WTC11 (cell line): ENCODE data around the gene PHACTR3. TPM values are rescaled to one million over a fixed set of nuclear protein-coding genes. Genes with fewer than 3 reads are reported as not detected.

Experiments used
- ATAC-seq: fragments of 200-7000 bp; cut with Tn5 transposase; 2 replicates; pipeline ENCODE4 v1.10.0; 2021; ENCODE audit warnings: mild to moderate bottlenecking, moderate library complexity
- CTCF ChIA-PET: fragments of 300-600 bp; sonication (Branson Sonifier 250); formaldehyde crosslinking; loops from one replicate; lab custom pipeline; 2021; ENCODE audit warnings: antibody characterized with exemption; lab: Charles Lee
- POLR2A ChIA-PET: fragments of 350-600 bp; sonication (Branson Sonifier 250); formaldehyde crosslinking; loops from one replicate; lab custom pipeline; 2021; ENCODE audit warnings: antibody characterized with exemption; lab: Charles Lee
- DNase-seq: peaks from one replicate; pipeline ENCODE4 v3.0.0; 2021; ENCODE audit warnings: low spot score
- H3K27ac Mint-ChIP-seq: 2 replicates; pipeline ENCODE4 v1.8.0; 2021; ENCODE audit warnings: mixed read lengths
- H3K27me3 Mint-ChIP-seq: 2 replicates; pipeline ENCODE4 v1.8.0; 2021; ENCODE audit warnings: low read depth, mild to moderate bottlenecking, moderate library complexity, mixed read lengths
- H3K36me3 Mint-ChIP-seq: 2 replicates; pipeline ENCODE4 v1.8.0; 2021; ENCODE audit warnings: mixed read lengths
- H3K4me1 Mint-ChIP-seq: 2 replicates; pipeline ENCODE4 v1.8.0; 2022; ENCODE audit warnings: mixed read lengths
- H3K4me3 Mint-ChIP-seq: 2 replicates; pipeline ENCODE4 v1.8.0; 2021; ENCODE audit warnings: mild to moderate bottlenecking, moderate library complexity, mixed read lengths
- H3K9me3 Mint-ChIP-seq: 2 replicates; pipeline ENCODE4 v1.8.0; 2021; ENCODE audit warnings: mixed read lengths
- ATF6 ChIP-seq: sonication (generic); formaldehyde crosslinking; IDR thresholded peaks from 2 replicates; pipeline ENCODE4 v1.8.1; 2023; ENCODE audit warnings: mild to moderate bottlenecking, missing genetic modification reagents
- ELF4 ChIP-seq: sonication (generic); formaldehyde crosslinking; IDR thresholded peaks from 2 replicates; pipeline ENCODE4 v1.8.1; 2022; ENCODE audit warnings: low read depth, mild to moderate bottlenecking, moderate library complexity, missing genetic modification reagents
- EMX1 ChIP-seq: fragments of 250-450 bp; sonication (Bioruptor Pico); IDR thresholded peaks from 2 replicates; pipeline ENCODE4 v1.8.0; 2021; ENCODE audit warnings: mild to moderate bottlenecking
- ESRRA ChIP-seq: sonication (generic); formaldehyde crosslinking; IDR thresholded peaks from 2 replicates; pipeline ENCODE4 v1.8.1; 2022; ENCODE audit warnings: mild to moderate bottlenecking, missing genetic modification reagents, borderline replicate concordance
- FOXP1 ChIP-seq: sonication (generic); formaldehyde crosslinking; IDR thresholded peaks from 2 replicates; pipeline ENCODE4 v1.8.0; 2022; ENCODE audit warnings: missing genetic modification reagents, mild to moderate bottlenecking, moderate library complexity, borderline replicate concordance
- GABPB1 ChIP-seq: sonication (generic); formaldehyde crosslinking; IDR thresholded peaks from 2 replicates; pipeline ENCODE4 v1.8.1; 2023; ENCODE audit warnings: mild to moderate bottlenecking, missing genetic modification reagents
- IRF1 ChIP-seq: sonication (generic); formaldehyde crosslinking; IDR thresholded peaks from 2 replicates; pipeline ENCODE4 v1.8.0; 2023; ENCODE audit warnings: missing genetic modification reagents
- MYBL2 ChIP-seq: sonication (generic); formaldehyde crosslinking; IDR thresholded peaks from 2 replicates; pipeline ENCODE4 v1.8.1; 2023; ENCODE audit warnings: mild to moderate bottlenecking, moderate library complexity, missing genetic modification reagents
- PREB ChIP-seq: sonication (generic); formaldehyde crosslinking; IDR thresholded peaks from 2 replicates; pipeline ENCODE4 v1.8.1; 2022; ENCODE audit warnings: mild to moderate bottlenecking, missing genetic modification reagents, moderate library complexity, borderline replicate concordance
- SOX15 ChIP-seq: fragments of 250-450 bp; sonication (Bioruptor Pico); IDR thresholded peaks from 2 replicates; pipeline ENCODE4 v1.9.0; 2021; ENCODE audit warnings: mild to moderate bottlenecking
- STAT6 ChIP-seq: sonication (generic); formaldehyde crosslinking; conservative IDR thresholded peaks from 2 replicates; pipeline ENCODE4 v1.8.1; 2023; ENCODE audit warnings: mild to moderate bottlenecking, low read depth, missing genetic modification reagents, moderate library complexity
- ZNF121 ChIP-seq: sonication (generic); formaldehyde crosslinking; IDR thresholded peaks from 2 replicates; pipeline ENCODE4 v1.8.0; 2023; ENCODE audit warnings: missing genetic modification reagents
- ZNF219 ChIP-seq: sonication (generic); formaldehyde crosslinking; IDR thresholded peaks from 2 replicates; pipeline ENCODE4 v1.8.0; 2023; ENCODE audit warnings: missing genetic modification reagents, mild to moderate bottlenecking, borderline replicate concordance
- ZNF396 ChIP-seq: fragments of 250-450 bp; sonication (Bioruptor Pico); IDR thresholded peaks from 2 replicates; pipeline ENCODE4 v1.8.0; 2021; ENCODE audit warnings: mild to moderate bottlenecking, moderate library complexity, borderline replicate concordance
- total RNA-seq: library from RNA; stranded (reverse); gene quantifications from 3 replicates; pipeline ENCODE4 v1.2.3, GENCODE V29; 2021
- TF ChIP-seq, protein P1 (sequence below): fragments of 250-450 bp; sonication (Bioruptor Pico); IDR thresholded peaks from 2 replicates; pipeline ENCODE4 v1.9.0; 2021; ENCODE audit warnings: moderate library complexity, mild to moderate bottlenecking, inconsistent platforms, borderline replicate concordance
- TF ChIP-seq, protein P2 (sequence below): sonication (generic); formaldehyde crosslinking; IDR thresholded peaks from 2 replicates; pipeline ENCODE4 v1.8.1; 2023; ENCODE audit warnings: mild to moderate bottlenecking, missing genetic modification reagents, moderate library complexity

PHACTR3 gene
- total RNA-seq, 1 experiment from 2014 or later: 0.28 TPM

DNA sequence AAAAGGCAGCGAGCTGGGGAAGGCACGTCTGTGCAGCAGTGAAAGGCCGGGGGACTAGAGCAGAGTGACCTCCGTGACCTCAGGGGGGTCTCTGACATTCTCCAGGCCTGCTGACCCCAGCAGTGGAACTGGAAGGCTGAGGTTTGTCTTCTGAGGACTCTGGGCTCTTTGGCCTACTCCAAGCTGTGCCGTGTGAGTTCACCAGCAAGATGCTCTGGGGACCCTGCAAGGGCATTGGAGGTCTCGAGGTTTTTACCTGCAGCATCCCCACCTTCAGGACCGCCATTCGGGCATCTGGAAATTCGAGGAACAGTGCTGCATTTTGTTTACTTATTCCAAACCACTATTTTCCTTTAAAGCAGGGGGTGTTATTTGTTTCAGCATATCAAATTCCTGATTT, 140.9 kb downstream of the PHACTR3 start:
- ChIA-PET CTCF (interaction anchor here (1.1 to 1.3 kb wide), 2 partner anchors 37 to 140 kb away, joined by 3 read pairs; no protein-coding TSS in a partner anchor), POLR2A (no interaction called here)
- no peak overlapping the region for H3K27ac Mint-ChIP-seq
- peaks cover 28% of the 10 kb centered on the region for H3K27me3 Mint-ChIP-seq
- H3K36me3 Mint-ChIP-seq: no peaks in the 10 kb centered on the region
- ATAC-seq (no peak), DNase-seq (no peak)
- no peak overlapping the region for H3K4me3 Mint-ChIP-seq
- TF ChIP-seq ELF4 (CRISPR knock-in tag): no peak
- no peak for TF ChIP-seq ESRRA (CRISPR knock-in tag)
- TF ChIP-seq ZNF219 (CRISPR knock-in tag): no peak
- no peak for TF ChIP-seq STAT6 (CRISPR knock-in tag)
- no peak for TF ChIP-seq ZNF121
- TF ChIP-seq, protein P1, sequence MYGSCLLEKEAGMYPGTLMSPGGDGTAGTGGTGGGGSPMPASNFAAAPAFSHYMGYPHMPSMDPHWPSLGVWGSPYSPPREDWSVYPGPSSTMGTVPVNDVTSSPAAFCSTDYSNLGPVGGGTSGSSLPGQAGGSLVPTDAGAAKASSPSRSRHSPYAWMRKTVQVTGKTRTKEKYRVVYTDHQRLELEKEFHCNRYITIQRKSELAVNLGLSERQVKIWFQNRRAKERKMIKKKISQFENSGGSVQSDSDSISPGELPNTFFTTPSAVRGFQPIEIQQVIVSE (CRISPR knock-in tag): no peak
- H3K9me3 Mint-ChIP-seq: no peaks in the 10 kb centered on the region
- no peaks in the 10 kb centered on the region for H3K4me1 Mint-ChIP-seq

GRCh38 chr20:59745716-59746115, 141.4 kb downstream of the PHACTR3 start:
- ChIA-PET CTCF (no interaction called here), POLR2A (no interaction called here)
- no peak for DNase-seq
- Mint-ChIP-seq H3K9me3 (no peaks in the 10 kb centered on the region), H3K27ac (no peak overlapping the region), H3K36me3 (no peaks in the 10 kb centered on the region), H3K4me3 (no peak overlapping the region), H3K4me1 (peaks cover under 1% of the 10 kb centered on the region; the same call in 1 of the 2 replicates), H3K27me3 (peaks cover 33% of the 10 kb centered on the region)
- no peak for ATAC-seq
- TF ChIP-seq ZNF396 (CRISPR knock-in tag) (no peak), MYBL2 (CRISPR knock-in tag) (no peak), FOXP1 (no peak)

GRCh38 chr20:59746155-59746554, 141.8 kb downstream of the PHACTR3 start:
- Mint-ChIP-seq H3K27me3 (peaks cover 37% of the 10 kb centered on the region), H3K4me3 (no peak overlapping the region), H3K9me3 (no peaks in the 10 kb centered on the region), H3K36me3 (no peaks in the 10 kb centered on the region), H3K4me1 (peaks cover 3% of the 10 kb centered on the region; the same call in 1 of the 2 replicates), H3K27ac (no peak overlapping the region)
- no peak for TF ChIP-seq MYBL2 (CRISPR knock-in tag)
- TF ChIP-seq IRF1 (CRISPR knock-in tag): no peak
- no peak for TF ChIP-seq PREB (CRISPR knock-in tag)
- TF ChIP-seq SOX15: no peak
- TF ChIP-seq, protein P2, sequence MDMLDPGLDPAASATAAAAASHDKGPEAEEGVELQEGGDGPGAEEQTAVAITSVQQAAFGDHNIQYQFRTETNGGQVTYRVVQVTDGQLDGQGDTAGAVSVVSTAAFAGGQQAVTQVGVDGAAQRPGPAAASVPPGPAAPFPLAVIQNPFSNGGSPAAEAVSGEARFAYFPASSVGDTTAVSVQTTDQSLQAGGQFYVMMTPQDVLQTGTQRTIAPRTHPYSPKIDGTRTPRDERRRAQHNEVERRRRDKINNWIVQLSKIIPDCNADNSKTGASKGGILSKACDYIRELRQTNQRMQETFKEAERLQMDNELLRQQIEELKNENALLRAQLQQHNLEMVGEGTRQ (CRISPR knock-in tag): no peak
- TF ChIP-seq GABPB1 (CRISPR knock-in tag): no peak
- no peak for TF ChIP-seq EMX1 (CRISPR knock-in tag)
- no peak for TF ChIP-seq ZNF396 (CRISPR knock-in tag)
- no peak for TF ChIP-seq ATF6
- ATAC-seq (no peak), DNase-seq (no peak)
- ChIA-PET CTCF (interaction anchor here (2.0 kb wide), 1 partner anchor 218 kb away, joined by 7 read pairs; no protein-coding TSS in a partner anchor), POLR2A (no interaction called here)
